Anterior cingulate cortex (tissue), 58 donors: ENCODE results near the gene HSFX3.
"Not testable (repeated sequence)": the region's sequence is repeated elsewhere in the genome, so short reads cannot be mapped to it uniquely, and the experiment has no call there.

Source experiments
- DNase-seq, 58 donors: peaks; one replicate each; lab custom pipeline; 2025; lab: John Stamatoyannopoulos, UW

The HSFX3 gene, protein sequence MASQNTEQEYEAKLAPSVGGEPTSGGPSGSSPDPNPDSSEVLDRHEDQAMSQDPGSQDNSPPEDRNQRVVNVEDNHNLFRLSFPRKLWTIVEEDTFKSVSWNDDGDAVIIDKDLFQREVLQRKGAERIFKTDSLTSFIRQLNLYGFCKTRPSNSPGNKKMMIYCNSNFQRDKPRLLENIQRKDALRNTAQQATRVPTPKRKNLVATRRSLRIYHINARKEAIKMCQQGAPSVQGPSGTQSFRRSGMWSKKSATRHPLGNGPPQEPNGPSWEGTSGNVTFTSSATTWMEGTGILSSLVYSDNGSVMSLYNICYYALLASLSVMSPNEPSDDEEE

DNA sequence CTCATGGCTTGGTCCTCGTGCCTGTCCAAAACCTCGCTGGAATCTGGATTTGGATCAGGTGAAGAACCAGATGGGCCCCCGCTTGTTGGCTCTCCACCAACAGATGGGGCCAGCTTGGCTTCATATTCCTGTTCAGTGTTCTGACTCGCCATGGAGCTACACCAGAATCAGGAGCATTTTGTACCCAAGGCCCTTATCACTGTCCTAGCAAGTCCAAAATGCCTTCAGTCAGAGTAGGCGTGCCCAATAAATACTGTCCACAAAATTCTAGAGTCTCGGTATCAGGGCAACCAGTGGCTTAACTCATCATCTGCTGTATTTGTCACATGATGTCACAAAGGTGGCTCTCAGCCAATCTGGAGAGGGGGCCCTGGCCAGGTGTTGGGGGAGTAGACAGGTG is at the start of gene HSFX3:
HSFX3 (minus strand) TSS at position 224 of the 400 bp plus-strand sequence; CDS start at position 152, 72 bp downstream.
- DNase-seq, result not testable (repeated sequence)

DNA sequence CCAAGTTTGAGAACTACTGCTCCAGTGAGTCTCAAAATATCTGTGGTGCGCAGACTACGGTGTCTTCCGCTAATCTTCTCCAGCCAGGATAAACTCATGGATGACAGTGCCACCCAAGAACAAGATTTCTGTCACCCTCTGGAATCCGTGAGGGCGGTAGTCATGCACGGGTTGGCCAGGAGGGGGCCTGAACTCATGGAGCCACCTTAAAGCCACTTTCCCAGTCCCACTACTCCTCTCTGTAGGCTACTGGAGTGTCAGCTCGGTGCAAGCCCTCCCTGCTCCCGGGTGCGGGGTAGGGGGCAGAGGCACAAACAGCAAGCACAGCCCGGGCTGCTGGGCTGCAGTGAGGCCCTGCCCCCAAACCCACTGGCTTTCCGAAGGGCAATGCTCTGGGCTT is 48.9 kb upstream of the HSFX3 start:
- not testable (repeated sequence) for DNase-seq

DNA sequence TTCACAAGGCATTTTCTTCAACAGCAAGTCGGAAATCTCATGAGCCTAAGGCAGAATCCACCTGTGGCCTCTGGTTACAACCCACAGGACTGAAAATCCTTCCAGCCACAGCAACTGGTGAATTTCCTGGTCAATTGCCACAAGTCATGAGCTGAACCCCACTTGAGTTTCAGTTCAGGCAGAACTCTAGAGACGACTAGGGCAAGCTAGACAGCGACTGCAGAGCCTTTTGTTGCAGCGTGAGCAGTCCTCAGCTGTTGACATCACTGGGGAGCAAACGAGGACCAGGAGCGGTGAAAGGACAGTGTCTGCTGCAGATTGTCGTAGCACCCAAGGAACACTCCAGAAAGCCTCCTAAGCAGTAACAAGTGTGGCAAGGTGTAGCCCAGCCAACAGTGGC is 46.2 kb upstream of the HSFX3 start:
- not testable (repeated sequence) for DNase-seq

DNA sequence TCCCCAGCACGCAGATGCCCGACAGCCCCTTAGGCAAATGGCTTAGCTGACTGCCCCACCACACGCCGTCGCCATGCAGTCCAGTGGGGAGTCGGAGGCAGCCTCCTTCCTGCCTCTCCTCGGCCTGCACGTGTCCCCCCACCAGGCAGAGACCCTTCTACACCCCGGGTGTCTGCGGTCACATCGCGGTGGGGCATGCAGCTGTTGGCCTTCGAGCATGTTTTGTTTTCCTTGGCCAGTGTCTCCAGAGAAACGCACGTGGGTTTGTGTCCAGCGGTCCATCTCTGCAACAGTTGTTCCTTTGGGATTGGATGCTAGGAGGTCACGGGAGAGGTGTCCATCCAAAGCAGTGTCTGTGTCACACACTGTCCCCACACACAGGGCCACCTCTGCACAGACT is 45.5 kb upstream of the HSFX3 start, which contains the start of gene HSFX2:
HSFX2 (minus strand) TSS at position 101 of the 400 bp plus-strand sequence. CDS start 614 bp downstream, outside the sequence.
- not testable (repeated sequence) for DNase-seq

DNA sequence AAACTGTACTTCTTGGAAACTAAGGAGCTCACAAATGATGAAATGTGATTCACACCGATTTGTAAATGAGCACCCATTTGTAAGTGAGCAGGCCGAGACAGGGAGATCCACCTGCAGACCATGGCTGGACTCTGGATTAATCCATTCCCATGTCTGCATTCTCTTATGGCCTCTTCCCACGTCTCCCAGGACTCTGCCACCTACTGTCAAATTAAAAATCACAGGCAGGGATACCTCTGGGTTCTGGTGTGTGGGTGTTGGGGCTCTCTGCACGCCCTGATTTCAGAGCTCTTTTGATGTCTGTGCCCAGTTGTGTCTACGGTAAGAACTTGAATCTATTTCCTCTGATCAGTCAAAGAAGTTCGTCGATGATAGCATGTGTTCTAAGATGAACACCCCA is 41.3 kb upstream of the HSFX3 start:
- not testable (repeated sequence) for DNase-seq

DNA sequence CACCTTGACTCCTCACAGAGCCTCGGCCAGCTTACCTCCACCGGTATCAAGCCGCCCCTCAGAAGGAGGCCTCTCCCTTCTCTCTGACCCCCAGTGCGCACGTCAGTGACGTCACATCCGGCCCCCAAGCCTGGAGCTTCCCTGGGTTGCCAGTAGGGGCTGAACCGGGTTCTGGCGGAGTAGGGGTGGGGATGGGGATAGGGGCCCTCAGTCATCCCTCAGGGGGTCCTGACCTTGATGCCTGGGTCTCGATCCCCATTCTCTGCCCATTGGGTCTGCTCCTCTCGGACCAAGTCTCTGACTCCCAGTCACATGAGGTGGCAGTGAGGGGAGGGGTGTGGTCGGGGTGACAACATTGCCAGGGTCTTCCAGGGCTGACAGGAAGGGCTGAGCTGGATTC is 37.6 kb upstream of the HSFX3 start, which contains the start of gene MAGEA9B:
MAGEA9B (minus strand) TSS at position 101 of the 400 bp plus-strand sequence. CDS start 4,280 bp downstream, outside the sequence.
- not testable (repeated sequence) for DNase-seq

DNA sequence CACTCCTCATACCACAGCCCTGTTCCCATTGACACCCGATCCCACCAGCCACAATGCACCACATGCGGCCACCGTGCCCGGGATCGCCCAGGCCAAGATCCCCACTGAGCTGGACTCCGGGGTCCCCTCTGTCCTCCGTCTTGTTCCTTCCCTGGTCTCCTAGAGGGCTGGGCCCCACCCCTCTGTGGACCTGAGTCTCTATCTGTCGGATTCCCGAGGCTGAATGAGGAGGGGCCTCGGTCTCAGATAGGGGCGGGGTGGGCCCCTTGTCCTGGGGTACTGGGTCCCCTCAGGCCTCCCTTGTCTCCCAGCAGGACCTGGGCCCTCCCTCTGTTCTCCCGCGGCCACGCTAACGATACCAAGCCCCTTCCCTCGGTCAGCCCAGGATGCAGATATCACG is 35.9 kb upstream of the HSFX3 start:
- not testable (repeated sequence) for DNase-seq

DNA sequence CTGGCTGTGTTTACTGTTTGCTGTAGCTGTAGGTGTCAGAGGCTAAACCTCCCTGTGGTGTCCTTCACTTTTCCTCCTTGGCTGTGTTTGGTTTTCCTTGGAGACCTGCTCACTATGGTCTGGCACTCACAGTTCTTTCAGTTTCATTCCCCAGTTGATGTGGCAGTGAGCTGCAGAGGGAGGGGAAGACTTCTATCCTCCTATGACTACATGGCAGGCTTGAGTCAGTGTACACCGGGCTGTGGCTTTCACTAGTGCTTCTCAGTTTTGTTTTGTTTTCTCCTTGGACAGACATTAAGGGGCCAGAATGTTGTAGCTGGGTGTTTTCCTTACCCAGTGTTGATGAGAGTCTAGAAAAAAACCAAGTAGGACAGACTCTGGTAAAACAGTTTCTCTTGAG is 23.7 kb upstream of the HSFX3 start:
- DNase-seq, result not testable (repeated sequence)

DNA sequence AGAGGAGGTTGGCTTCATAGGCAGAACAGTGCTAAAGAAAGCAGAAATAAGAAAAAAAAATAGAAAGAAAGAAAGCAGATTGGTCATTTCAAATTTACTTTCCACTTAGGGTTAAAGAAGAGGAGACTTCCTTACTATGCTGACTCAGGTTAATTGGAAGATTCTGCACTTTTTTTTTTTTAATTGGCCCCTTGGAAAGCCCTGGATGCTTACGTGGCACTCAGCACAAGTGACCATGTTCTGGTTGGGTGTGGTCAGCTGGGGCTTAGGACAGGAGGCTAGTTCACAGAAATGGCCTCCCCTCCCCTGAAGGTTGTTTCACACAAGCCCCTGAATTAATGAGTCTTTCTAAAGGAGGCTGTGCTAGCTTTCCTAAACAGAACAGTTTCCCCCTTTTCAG is 23.0 kb upstream of the HSFX3 start:
- DNase-seq, result no peak

DNA sequence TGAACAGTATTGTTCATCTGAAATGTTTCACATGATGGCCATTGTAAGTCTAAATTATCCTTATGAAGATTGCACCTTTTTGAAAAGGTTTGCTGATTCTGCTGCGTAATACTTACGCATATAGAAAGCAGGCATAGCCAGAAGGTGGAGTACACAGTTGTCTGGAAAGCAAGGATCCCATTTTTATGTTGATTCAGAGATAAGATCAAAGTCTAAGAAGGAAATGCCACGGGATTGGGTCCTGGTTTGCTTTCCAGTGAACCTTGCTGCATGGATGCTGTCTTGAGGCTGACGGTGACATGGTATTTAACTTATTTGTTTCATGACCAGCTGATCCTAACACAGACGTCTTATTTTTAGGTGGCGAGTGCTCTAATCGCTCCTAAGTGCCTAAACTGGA is 22.0 kb upstream of the HSFX3 start:
- DNase-seq, result no peak

DNA sequence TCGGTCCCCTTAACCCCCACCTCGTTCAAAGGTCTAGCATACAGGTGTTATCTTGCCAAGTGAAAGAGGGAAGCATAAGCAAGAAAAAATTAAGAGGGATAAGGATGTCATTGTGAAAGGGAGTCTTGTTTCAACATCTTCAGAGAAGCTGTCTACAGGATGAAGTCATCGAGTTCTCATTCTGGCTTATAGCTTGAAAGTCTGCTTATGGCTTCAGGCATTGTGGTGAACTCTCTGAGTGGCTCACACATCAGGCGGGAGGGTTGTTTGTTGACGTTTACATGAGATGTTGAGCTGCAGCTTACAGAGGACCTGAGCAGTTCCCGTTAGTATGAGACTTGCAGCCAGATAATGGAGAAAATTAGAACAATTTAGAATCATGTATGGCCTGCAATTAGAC is 20.9 kb upstream of the HSFX3 start:
- no peak for DNase-seq

DNA sequence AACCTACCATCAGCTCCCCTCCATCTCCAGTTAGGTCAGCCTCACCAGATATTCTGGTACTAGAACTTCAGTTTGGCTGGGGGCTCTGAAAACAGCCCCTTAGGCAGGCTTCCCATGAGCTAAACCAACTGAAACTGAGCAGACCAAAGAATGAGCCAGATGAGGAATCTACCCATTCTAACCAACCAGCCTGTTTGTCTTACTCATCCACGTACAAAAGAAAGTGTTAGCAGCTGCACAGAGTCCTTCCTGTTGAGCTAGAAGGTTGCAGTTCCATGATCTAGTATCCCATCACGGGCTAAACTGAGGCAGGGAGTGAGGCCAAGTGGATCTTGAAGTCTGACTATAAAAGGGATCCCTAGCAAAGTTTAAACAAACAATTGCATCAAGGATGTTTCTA is 20.0 kb upstream of the HSFX3 start:
- DNase-seq, result no peak

DNA sequence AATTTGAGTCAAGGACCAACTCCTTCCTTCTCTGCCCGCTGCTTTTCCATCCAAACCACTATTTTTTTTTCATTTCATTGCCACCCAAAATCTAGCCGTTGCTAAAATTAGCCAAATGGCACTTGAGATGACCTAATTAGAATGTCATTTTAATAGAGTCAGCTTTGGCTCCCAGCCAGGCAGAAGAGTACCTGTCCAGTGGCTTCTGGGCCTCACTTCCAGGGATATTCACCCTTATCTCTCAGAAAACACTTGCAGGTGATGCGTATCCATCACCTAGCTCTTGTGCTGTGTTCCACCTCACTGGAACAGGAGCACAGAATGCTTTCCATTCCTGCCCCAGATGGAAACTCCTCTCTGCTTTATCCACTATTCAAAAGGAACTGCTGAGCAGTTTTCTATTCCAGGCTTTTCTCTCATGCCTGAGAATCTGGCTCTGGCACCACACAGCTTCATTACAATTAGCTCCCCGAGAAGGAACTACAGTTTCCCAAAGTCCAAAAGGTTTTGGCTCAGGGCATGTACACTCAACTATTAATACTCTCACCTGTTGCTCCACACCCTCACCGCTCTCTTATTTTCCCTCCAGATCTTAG is 19.1 kb upstream of the HSFX3 start:
- no peak for DNase-seq

DNA sequence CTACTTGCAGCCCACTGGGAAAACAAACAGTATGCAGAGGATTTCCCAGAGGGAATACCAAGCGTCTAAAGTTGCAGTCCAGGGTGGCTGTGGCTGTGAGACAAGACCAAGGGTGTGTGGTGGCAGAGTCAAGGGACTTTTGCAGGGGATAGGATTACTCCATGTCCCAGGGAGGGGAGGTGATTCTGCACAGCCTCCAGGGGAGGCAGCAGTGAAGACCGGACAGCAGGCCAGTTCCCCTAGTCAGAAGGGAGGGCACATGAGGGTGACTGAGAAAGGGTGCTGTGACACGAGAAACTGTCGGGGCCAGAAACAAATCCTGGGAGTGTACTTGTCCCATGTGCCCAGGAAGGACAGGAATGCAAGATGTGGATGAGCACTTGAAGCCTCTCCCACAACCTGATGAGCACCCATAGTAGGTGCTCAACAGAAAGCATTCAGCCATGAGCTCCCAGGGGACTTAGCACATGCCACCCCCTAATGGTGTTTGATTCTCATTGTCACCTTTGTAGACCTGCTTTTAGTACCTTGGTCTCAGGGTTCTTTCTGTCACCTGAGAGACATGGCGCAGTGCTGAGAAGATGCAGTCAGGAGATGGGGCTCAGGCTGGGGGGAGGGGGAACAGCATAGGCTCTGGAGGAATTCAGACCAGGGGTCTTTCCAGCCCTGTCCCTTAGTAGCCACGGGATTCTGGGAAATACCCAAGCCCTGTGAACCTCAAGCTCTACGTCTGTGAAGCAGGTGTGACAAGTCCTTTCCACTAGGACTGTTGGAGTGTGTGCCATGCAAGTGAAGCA is 18.1 kb upstream of the HSFX3 start:
- DNase-seq, result no peak

DNA sequence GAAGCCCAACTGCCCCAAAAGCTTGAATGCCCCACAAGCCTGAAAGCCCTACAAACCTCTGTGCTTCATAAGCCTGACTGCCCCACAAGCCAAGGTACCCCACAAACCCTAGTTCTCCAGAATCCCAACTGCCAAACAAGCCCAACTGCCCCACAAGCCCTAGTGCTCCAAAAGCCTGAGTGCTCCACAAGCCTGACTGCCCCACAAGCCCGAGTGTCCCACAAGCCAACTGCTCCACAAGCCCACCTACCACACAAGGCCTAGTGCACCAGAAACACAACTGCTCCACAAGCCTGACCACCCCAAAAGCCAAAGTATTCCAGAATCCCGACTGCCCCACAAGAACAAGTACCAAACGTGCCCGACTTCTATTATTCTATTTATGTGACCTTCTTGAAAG is 13.6 kb upstream of the HSFX3 start:
- DNase-seq, result no peak

DNA sequence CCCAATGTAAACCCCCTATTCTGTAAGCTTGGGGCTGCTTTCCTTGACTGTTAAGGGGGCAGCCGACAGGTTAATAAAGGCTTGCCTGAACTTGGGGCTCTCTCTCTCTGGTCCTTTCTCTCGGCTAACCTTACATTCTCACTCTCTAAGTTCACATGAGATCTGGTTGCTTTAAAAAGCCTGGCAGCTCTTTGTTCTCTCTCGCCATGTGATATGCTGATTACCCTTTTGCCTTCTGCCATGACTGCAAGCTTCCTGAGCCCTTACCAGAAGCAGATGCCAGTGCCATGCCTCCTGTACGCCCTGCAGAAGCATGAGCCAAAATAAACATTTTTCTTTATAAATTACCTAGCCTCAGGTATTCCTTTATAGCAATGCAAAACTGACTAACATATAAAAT is 5.5 kb upstream of the HSFX3 start:
- not testable (repeated sequence) for DNase-seq

DNA sequence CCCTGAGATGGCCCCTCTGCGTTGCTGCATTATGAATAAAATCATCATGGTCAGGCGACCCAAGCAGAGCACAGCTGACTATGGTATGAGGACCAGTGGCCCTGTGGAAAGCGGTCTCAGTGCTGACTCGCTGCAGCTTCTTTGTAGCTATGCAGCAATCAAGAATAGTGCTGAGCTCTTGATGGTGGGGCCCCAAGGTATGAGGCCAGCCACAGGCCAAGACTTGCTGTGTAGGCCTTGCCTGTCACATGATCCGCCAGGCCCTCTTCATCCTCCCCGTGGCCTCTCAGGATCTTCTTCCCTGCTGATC is 2.2 kb upstream of the HSFX3 start:
- not testable (repeated sequence) for DNase-seq

DNA sequence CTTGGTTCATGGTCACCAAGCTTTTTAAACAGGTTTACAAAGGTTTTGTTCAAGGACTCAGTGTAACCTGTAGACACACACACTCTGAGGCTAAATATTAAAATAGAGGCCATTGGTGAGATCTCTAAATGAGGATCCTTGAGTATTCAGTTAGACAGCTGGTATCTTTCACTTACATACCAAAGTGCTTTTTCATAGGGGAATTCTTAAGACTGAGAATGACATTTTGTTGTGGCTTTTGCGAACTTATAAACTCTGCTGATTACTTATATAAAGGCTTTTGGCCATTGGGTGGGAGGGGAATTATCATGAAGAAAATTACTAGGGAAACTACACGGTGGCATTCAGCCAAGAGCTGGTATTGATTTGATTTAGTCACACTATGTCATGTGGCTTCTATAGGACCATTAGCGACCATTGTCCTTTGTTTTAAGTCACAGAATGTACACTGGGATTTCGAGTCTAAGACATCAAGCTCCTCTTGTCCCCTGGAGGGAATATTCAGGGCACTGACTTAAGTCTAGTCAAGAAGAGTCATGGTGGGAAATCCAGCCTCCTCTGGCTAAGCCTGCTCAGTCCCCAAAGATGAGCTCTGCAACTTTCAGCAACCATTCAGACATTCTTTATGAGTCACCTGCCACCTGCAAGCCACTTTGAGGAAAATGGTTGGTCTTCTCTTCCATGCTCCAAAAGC is 1.7 kb upstream of the HSFX3 start:
- not testable (repeated sequence) for DNase-seq

DNA sequence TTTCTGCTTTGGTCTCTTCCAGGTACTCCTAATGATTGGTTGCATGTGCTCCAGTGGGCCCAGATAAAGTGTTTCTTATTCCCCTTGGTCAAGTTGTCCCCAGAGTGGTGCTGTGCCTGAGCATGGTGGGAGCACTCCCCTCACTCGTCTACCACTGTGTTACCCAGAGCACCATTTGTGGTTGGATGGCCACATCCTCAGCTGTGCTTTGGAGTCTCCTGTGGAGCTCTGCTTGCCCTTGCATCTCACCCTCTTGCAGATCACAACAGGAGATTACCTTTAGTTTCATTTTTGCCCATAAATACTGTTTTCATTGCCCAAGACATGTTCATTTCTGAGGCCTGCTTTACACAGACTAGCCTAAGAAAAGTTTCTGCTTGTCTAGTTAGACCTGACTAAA is 730 bp upstream of the HSFX3 start:
- not testable (repeated sequence) for DNase-seq

DNA sequence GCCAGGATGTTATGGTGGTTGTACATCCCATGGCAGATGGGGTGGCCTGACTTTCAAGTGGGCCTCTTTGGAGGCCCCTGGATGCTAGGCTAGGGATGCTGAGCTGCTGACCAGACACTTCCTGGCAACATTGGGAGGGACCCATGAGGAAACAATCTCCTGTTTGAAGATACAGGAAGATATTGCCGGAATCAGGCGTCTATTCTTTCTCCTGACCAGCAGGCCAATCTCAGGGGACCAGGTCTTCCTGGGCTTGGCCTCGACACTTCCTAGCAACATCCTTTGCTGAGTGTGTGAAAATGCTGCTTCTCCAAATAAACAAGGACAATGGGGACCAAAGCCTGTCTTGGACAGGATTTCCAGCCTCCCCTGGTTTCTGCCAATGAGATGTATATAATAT is 1.9 kb downstream of the HSFX3 start:
- not testable (repeated sequence) for DNase-seq

DNA sequence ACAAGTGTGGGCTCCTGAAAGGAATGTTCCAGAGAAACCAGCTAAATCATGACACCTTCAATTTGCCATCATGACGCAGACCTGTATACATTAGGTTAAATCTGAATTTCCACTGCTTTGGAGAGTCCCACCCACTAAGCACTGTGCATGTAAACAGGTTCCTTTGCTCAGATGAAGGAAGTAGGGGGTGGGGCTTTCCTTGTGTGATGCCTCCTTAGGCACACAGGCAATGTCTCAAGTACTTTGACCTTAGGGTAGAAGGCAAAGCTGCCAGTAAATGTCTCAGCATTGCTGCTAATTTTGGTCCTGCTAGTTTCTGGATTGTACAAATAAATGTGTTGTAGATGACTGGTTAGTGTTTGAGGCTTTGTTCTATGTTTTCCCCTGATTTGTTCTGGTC is 2.8 kb downstream of the HSFX3 start:
- not testable (repeated sequence) for DNase-seq
